Fibroblast of skin of right biceps (primary cell): ENCODE data around the gene CLCNKB.
"Not testable (repeated sequence)": the region's sequence is repeated elsewhere in the genome, so short reads cannot be mapped to it uniquely, and the experiment has no call there.

Experiments used
- DNase-seq: peaks from one replicate; pipeline ENCODE4 v3.0.0-alpha.2; 2013

The CLCNKB gene

DNA sequence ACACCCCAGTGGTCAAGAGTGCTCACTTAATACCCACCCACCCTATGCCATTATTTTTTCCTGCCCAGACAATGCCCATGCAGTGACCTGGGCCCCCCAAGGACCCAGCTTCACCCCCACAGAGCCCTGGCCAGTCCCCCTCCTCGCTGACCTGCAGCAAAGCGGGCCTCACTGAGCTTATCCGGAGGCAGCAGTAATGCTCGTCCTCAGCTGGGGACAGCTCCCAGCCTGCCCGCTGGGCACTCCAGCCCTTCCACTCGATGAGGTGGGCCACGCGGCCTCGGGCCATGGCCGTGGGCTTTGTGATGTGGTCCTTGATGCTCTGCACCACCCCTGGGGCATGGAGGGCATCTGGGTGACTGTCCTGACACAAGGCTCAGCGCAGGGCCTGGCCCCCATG, 7.1 kb upstream of the CLCNKB start:
- not testable (repeated sequence) for DNase-seq

DNA sequence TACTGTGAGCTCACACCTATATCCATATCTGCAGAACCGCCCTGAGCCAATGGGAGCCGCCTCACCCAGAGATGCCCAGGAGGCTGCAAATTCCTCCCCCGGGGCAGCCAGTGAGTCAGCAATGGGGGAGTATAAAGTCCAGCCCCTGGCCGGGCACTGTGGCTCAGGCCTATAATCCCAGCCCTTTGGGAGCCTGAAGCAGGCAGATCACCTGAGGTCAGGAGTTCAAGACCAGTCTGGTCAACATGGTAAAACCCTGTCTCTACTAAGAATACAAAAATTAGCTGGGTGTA, 5.0 kb upstream of the CLCNKB start:
- no peak for DNase-seq

DNA sequence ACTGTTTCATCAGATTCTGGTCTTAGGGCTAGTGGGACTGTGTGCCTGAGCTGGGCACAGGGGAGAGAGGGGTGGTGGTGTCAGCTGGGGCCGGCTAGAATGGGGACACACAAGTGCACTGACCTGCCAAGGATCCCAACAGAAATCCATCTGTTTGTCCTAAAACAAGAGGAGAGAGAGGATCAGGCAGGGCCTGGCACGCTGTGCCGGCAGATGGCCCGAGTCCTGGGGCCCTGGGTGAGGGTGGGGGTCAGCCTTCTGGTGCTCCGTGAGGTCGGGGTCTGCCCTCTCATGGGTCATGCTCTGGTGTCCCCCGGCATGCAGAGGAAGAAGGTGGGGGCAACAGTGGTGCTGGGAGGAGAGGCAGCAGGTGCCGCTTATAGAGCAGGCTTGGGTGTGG, 3.7 kb upstream of the CLCNKB start:
- DNase-seq = not testable (repeated sequence)

DNA sequence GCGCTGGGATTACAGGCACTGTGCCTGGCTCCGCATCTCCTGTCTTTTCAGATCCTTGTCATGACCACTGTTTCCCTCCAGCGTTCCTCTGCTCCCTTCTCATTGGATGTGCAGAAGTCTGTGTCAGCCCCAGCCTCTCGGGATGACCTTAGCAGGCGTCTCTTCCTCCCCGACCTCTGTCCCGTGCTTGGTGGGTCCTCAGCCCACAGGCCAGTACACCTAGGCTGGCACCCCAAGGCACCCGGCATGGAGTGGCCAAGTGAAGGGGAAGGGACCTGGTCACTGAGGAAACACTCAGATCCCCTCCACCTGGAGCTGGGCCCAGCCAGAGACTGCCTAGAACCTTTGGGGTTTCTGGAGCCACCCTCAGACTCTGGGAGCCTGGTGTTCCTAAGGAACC, 2.4 kb upstream of the CLCNKB start:
- DNase-seq = no peak

DNA sequence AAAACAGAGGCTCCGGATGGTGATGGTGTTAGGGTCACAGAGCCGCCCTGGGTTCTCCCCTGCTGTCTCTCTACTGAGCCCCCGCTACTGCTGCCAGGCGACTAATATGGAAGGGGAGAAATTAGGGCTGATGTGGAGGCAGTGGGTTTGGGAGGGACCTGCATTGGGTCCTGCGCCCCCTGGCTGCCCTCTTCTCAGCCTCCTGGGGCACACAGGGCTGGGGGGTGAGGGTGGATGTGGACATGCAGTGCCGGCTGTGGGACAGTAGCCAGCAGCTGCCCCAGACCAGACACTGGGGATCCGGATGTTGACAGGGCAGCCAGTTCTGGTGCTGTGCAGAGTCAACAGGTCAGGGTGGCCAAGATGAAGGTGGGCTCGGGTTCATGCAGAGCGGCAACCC, 1.5 kb upstream of the CLCNKB start:
- no peak for DNase-seq

DNA sequence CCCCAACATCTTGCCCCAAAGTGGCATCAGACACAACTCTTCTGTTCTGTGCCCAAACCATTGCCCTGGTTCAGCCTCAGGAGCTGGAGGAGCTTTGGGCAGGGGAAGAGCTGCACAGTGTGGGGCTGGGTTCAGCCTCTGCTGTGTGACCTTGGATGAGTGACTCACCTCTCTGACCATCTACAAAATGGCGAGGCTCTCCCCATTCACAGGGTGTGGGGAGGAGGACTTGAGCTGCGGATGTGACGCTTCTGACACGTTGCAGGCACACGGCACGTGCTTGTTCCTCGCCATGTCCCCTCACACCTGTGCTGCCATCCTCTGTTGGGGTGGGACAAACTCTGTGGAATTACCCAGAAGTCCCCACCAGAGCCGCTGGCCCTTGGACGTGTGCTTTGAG, 928 bp upstream of the CLCNKB start:
- not testable (repeated sequence) for DNase-seq

DNA sequence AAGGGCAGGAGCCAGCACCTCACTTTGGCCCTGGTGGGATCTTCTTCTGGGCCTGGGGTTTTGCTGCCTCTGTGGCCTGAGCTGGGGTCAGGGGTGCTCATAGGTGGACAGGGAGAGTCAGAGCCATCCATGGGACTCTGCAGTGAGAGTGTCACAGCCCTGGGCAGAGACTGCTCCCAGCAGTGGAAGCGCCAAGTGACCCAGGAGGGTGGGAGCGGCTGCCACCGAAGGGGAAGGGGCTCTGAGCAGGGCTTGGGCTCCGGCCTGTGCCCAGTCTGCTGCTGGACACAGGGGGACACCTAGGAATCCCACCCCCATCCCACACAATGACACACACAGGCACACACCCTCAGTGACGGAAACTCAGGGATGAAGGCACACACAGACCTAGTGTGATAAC, 368 bp downstream of the CLCNKB start:
- no peak for DNase-seq

DNA sequence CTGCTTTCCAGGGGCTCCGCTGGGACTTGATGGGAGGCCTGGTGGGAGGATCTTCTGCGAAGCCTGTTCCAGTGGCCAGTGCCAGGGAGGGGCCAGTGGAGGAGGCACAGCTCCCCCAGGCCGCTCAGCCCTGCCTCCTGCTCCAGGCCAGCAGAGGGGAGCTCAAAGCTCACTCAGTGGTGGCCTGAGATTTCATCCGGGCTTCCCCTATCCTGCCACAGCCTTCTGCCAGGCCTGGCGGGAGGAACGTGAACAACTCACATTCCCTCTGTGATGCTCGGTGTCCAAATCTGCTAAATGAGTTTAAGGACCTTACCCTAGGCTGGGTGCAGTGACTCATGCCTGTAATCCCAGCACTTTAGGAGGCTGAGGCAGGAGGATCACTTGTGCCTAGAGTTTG, 3.3 kb downstream of the CLCNKB start:
- DNase-seq = peak; percentile 18

DNA sequence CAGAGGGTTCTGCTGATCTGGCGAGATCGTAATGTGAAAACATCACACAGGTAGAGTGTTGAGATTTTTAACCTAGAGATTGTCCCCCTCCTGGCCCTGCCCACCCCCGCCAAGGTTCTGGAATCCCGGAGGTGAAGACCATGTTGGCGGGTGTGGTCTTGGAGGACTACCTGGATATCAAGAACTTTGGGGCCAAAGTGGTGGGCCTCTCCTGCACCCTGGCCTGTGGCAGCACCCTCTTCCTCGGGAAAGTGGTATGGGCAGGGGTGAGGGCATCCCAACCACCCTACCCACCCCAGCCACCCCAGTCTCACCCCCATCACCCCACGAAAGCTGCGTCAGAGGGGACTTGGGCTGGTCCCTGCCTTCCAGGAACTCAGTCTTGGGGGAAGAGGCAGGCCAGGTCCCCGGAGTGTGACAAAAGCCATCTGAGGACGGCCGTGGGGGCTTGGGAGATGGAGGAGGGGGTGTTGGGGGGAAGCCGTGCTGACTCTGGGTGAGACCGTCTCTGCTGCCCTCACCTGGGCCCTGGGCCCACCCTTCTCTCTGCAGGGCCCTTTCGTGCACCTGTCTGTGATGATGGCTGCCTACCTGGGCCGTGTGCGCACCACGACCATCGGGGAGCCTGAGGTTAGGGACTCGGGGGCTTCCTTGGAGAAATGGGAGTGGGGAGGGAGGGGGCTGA, 4.4 kb downstream of the CLCNKB start:
- DNase-seq = no peak

DNA sequence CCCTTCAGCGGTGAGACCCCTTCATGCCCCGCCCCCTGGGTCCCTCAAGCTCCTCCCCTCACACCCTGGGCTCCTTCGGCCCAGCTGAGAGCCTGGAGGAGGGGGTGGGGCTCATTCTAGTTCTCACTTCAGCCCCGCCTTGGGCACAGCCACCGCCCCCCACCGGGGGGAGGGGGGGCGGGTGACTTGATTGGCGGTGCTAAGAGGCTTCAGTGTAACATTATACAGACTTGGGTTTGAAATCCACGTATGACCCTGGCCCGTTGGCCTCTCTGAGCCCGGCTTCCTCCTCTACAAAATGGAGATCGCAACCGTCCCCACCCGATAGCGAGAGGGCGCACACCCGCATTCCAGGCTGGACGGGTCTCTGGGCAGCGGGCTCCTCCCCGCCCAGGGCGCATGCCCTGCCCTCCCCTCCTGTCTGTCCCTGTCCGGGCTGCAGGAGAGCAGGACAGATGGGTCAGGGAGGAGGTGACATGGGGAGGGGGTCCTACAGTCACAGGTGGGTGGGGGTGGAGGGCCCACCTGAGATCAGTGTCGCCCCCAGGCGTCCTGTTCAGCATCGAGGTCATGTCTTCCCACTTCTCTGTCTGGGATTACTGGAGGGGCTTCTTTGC, 5.1 kb downstream of the CLCNKB start:
- DNase-seq = peak; percentile 62

DNA sequence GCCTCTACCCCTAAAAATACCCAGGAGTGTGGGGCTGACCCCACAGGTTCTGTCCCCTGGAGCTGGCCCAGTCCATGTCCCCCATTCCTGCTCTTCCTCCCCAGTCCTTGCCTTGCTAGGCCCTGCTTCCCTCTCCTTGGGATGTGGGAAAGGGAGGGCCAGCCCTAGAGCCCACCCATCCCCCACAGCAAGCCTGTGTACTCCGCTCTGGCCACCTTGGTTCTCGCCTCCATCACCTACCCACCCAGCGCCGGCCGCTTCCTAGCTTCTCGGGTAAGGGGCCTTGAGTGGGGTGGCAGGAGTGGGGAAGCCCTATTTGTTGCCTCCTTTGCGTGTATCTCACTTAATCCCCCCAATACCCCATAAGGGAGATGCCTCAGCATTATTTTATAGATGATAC, 6.7 kb downstream of the CLCNKB start:
- DNase-seq = no peak

DNA sequence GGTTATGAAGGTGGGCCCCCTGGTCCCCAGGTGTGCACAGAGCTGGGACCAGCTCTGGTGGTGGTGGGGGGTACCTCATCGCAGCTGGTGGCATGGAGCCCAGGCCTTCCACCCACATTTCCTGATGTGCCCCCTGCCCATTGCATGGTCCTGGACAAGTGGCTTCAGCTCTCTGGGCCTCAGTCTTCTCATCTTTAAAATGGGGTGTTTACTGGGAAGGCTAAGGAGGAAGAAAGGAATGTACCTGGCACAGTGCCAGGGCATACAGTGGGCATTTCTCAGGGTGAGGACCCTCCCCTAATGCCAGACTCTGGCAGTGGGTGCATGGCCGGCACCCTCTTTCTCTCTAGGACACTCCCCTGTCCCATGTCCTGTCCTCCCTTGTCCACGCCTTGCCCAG, 7.5 kb downstream of the CLCNKB start:
- no peak for DNase-seq

DNA sequence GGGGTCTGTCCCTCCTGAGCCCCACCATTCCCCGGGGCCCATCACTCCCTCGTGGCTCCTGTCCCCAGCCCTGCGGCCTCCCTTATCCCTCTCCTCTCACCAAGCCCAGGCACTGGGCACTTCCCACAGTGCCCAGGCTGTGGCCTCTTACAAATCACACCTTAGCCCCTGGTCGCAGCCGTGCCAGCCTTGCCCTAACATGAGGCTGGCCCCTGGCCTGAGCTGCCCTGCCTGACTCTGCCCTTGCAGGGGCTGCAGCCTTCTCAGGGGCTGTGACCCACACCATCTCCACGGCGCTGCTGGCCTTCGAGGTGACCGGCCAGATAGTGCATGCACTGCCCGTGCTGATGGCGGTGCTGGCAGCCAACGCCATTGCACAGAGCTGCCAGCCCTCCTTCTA, 8.4 kb downstream of the CLCNKB start:
- not testable (repeated sequence) for DNase-seq

DNA sequence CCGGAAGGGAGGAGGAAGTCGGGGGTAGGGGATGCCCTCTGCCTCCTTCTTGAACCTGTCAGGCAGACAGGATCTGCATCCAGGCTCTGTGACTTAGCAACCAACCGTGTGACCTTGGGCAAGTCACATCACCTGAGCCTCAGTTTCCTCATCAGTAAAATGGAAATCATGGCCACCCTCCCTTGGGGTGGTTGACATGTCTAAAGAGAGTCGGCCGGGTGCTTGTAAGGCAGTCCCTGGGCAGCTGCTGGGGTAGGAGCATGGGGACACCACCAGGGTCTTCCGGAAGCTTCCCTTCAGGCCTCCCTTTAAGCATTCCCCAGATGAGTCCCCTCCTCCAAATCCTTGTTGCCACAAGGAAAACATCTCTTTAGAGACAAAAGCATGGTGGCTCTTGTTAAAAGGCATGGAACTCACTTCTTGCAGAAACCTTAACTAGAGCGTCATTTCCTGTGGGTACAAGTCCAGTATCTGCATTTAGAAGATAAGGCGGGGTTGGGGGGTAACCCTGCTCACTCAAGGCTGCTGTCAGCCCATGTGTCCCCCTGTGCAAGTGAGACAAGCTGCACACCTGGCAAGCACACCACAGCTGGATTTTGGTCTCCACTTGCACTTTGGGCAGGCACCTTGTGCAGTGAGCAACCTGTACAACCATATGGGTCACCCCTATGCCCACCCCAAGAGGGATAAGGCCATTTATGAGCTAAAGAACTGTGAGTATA, 10.4 kb downstream of the CLCNKB start:
- no peak for DNase-seq

DNA sequence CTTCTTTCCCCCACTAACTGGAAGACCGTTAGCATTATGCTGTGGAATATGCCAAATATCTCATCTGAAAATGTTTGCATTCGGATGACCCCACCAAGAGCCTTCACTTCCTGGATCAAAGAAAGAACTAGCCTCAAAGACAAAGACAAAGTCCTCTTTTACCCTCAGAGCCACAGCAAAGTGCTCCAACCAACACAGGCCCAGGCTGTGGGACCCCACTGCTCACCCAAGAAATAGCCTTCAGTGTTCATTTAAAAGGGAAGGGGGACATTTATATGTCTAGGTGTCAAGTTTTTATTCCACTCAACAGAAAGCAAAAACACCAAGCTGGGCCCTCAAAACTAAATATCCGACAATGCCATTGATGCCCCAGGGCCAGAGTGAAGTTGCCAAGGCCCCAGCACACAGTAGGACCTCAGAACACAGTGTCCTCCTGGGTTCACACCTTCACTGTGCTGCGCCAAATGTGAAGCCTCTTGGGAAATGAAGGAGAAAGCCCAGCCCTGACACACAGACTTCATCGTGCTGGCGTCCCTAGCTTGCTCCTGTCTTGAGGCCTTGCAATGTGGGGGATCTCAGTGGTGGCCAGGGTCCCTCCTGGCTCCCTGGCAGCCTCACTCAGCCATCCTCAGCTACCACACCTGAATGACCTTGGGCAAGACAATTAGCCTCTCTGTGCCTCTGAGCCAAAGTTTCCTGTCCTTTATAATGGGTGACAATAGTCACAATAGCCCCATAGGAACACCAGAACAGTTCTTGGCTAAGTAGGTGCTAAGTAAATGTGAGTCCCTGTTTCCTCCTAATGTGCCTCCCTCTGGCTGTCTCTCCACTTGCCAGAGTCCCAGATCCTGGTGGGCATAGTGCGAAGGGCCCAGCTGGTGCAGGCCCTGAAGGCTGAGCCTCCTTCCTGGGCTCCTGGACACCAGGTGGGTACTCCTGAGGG, 11.3 kb downstream of the CLCNKB start:
- DNase-seq = no peak

DNA sequence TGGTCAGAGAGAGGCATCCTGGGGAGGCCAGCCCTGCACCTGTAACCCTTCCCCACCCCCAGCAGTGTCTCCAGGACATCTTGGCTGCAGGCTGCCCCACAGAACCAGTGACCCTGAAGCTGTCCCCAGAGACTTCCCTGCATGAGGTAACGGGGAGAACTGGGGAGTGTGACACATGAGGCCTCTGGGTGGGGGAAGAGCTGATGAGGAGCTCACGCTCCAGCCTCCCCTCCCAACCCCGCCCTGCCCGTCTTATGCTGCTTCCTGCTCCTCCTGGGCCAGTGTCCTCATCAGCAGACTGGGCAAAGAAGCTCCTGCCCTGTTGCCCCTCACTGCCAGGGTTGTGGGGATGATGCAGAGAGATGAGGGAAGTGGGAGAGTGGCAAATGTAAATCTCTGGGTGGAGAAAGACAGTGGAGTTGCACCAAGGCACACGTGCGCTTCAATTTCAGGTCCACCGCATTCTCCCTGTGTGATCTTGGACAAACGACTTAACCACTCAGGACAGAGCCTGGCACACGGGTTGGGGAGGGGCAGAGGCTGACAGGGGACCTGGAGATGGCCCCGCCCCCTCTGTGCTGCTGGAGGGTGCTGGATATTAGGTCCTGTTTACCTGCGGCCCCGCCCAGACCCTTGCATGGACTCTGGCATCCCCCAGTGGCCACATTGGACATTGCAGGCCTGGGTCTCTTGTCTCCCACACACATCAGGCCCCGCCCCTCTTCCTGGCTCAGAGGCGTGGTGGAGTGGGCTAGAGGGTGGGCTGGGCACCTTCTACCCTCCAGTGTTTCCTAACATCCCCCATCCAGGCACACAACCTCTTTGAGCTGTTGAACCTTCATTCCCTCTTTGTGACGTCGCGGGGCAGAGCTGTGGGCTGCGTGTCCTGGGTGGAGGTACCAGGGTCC, 12.3 kb downstream of the CLCNKB start:
- peak; percentile 69 for DNase-seq

DNA sequence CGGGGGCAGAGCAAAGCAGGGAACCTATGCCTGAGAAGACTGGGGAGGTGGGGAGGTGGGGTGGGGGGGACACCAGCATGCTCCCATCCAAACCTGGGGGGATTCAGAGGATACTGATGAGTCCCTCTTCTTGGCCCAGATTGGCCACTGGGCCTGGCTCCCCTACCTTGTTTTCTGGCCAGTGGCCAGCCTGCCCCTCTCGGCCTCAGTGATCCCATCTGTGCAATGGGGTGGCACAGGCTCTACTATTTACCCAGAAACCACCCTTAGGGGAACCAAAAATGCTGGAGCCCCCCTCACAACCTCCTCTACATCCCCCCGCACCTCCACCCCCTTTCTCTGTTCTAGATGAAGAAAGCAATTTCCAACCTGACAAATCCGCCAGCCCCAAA, 12.9 kb downstream of the CLCNKB start:
- not testable (repeated sequence) for DNase-seq

DNA sequence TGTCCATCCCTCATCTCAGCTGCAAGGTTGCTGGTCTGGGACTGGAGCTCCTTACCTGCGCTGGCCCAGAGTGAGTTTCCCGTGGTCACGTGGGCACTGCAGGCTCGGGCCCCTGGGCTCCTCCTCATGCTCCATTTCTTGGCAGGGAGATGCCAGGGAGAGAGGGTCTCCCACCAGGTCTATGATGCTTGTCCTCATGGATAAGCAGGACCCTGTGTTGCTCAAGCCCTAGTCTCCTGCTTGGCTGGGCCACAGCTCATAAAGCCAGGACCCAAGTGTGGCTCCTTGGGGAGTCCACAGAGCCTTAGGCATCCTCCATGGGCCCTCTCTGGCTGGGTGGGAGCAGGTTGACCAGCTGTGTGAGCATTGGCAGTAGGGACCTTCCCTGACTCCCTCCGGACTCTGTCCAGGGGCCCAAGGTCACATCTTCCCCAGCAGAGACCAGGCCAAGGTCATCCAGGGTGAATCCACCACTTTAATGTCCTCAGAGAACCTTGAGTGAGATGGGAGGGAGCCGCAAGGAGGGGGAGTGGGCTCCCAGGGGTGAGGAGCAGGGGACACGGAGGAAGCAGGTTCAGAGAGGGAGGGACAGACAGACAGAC, 13.8 kb downstream of the CLCNKB start:
- not testable (repeated sequence) for DNase-seq

DNA sequence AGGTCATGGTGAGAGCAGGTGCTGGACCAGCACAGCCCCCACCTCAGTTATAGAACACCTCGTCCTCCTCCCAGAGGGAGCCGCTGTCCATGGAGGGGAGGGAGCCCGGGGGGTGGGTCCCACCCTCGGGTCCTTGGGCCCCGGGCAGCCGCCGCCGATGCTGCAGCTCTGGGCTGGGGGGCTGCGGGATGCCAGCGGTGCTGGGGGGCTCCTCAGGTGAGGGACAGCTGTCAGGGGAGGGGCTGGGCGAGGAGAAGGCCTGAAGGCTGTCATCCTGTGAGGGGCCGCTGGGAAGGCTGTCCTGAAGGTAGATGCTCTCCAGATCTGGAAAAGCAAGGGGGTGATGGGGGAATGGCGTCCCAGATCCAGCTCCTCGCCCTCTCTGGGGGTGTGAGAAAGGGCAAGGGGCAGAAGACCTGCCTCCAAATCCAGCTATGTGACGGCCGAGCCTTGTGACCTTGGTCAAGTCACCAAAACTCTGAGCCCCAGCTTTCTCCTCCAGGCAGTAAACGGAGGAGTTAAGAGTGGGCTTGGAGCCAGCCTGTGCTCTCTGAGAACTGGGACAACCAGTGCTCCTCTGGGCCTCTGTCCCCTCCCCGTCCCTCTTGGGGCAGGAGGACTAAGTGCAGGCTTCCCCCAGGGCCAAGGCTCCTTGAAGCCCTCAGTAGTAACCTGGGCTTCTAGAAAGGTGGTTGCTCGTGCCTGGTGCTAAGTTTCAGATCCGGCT, 15.0 kb downstream of the CLCNKB start:
- DNase-seq = not testable (repeated sequence)

DNA sequence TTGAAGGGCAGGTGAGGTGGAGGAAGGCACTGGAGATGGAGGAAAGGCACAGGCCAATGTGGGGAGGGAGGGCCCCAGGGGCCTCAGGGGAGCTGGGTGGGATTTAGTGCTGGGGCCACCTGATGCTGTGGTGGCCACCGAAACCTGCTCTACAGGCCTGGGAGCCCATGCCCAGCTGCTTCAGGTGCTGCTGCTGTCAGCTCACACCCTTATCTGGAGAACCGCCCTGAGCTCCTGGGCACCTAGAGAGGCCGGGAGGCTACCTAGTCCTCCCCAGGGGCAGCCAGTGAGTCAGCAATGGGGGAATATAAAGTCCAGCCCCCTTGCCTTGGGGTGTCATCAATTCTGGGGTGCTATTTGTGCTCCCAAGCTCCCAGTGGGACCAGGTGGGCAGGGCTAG, 17.7 kb downstream of the CLCNKB start:
- no peak for DNase-seq
